Osteoblast (primary cell): ENCODE results near the gene KRT27. TPM values are rescaled to one million over a fixed set of nuclear protein-coding genes. Genes with fewer than 3 reads are reported as not detected.

Experiments used
- DNase-seq: peaks from one replicate; pipeline ENCODE4 v3.0.0; 2011; ENCODE audit warnings: low spot score, mixed read lengths; ENCODE audit not compliant: insufficient read length; ENCODE audit errors: missing footprints
- H2AFZ ChIP-seq: 2 replicates; pipeline ENCODE4 v1.6.0; 2011; ENCODE audit warnings: mild to moderate bottlenecking, low read length
- H3K27ac ChIP-seq: 2 replicates; pipeline ENCODE4 v1.5.1; 2011; ENCODE audit warnings: mild to moderate bottlenecking, low read depth, low read length, moderate library complexity
- H3K27me3 ChIP-seq: 2 replicates; pipeline ENCODE4 v1.6.0; 2012; ENCODE audit warnings: mild to moderate bottlenecking, control low read depth, inconsistent platforms, low read length, moderate library complexity; ENCODE audit not compliant: insufficient read depth
- H3K36me3 ChIP-seq: 2 replicates; pipeline ENCODE4 v1.5.1; 2011; ENCODE audit warnings: mild to moderate bottlenecking, low read length, control low read depth, moderate library complexity; ENCODE audit not compliant: insufficient read depth
- H3K4me1 ChIP-seq: 2 replicates; pipeline ENCODE4 v1.5.1; 2011; ENCODE audit warnings: mild to moderate bottlenecking, low read length, control low read depth, moderate library complexity; ENCODE audit not compliant: insufficient read depth
- H3K4me2 ChIP-seq: 2 replicates; pipeline ENCODE4 v1.6.0; 2011; ENCODE audit warnings: mild to moderate bottlenecking, low read length; ENCODE audit not compliant: insufficient read depth
- H3K4me3 ChIP-seq: fragments of 200-600 bp; sonication (generic); 3 replicates; pipeline ENCODE4 v1.5.1; 2012; ENCODE audit warnings: mild to moderate bottlenecking, low read length, inconsistent platforms; ENCODE audit not compliant: insufficient read depth
- H3K79me2 ChIP-seq: 2 replicates; pipeline ENCODE4 v1.6.0; 2012; ENCODE audit warnings: mild to moderate bottlenecking, low read length, control low read depth, inconsistent platforms; ENCODE audit not compliant: insufficient read depth
- H3K9me3 ChIP-seq: 2 replicates; pipeline ENCODE4 v1.5.1; 2011; ENCODE audit warnings: low read depth, low read length, control low read depth
- H4K20me1 ChIP-seq: 2 replicates; pipeline ENCODE4 v1.6.0; 2012; ENCODE audit warnings: mild to moderate bottlenecking, low read length, control low read depth; ENCODE audit not compliant: insufficient read depth
- CTCF ChIP-seq: IDR thresholded peaks from 2 replicates; pipeline ENCODE4 v1.5.1; 2011; ENCODE audit warnings: mild to moderate bottlenecking, low read depth, low read length, moderate library complexity; ENCODE audit errors: extremely low read depth
- total RNA-seq: library from RNA; depleted of rRNA; stranded (reverse); fragments of >200 nt; gene quantifications from 2 replicates; pipeline ENCODE4 v1.2.3, GENCODE V29; 2012

KRT27 gene, protein sequence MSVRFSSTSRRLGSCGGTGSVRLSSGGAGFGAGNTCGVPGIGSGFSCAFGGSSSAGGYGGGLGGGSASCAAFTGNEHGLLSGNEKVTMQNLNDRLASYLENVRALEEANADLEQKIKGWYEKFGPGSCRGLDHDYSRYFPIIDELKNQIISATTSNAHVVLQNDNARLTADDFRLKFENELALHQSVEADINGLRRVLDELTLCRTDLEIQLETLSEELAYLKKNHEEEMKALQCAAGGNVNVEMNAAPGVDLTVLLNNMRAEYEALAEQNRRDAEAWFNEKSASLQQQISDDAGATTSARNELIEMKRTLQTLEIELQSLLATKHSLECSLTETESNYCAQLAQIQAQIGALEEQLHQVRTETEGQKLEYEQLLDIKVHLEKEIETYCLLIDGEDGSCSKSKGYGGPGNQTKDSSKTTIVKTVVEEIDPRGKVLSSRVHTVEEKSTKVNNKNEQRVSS
- not detected in 2 replicates for total RNA-seq

GRCh38 chr17:40782450-40782849, at the start of gene KRT27:
TSS of gene KRT27 (minus strand) at chr17:40782550. CDS start at chr17:40782493, 57 bp downstream.
- no peak within 1 kb of the TSS for H2AFZ ChIP-seq
- H3K4me3 ChIP-seq = no peak within 1 kb of the TSS
- no peaks in the 10 kb centered on the region for H3K79me2 ChIP-seq
- no peaks in the 10 kb centered on the region for H3K36me3 ChIP-seq
- peaks cover 31% of the 10 kb centered on the region for H3K27me3 ChIP-seq
- TF ChIP-seq CTCF = no peak
- H3K9me3 ChIP-seq = no peaks in the 10 kb centered on the region
- DNase-seq = no peak
- no peaks in the 10 kb centered on the region for H3K4me1 ChIP-seq
- H3K27ac ChIP-seq = no peak within 1 kb of the TSS
- H4K20me1 ChIP-seq = no peaks in the 10 kb centered on the region
- H3K4me2 ChIP-seq = no peak within 1 kb of the TSS

DNA sequence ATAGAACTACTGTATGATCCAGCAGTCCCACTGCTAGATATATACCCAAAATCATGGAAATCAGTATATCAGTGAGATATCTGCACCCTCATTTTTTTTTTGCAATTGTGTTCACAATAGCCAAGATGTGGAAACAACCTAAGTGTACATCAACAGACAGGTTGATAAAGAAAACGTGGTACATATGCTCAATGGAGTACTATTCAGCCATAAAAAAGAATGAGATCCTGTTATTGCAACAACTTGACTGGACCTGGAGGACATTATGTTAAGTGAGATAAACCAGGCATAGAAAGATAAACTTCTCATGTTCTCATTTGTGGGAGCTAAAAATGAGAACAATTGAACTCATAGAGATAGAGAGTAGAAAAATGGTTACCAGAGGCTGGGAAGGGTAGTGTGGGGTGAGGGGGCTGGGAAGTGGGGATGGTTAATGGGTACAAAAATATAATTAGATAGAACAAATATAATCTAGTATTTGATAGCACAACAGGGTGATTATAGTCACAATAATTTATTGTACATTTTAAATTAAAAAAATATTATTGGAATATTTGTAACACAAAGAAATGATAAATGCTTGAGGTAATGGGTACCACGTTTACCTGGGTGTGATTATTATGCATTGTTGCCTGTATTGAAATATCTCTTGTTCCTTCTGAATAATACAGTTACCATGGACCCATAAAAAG, 47.9 kb upstream of the KRT27 start:
- Histone ChIP-seq H2AFZ (no peak overlapping the region), H3K79me2 (peaks cover 15% of the 10 kb centered on the region), H4K20me1 (no peaks in the 10 kb centered on the region), H3K4me3 (no peak overlapping the region), H3K27me3 (no peaks in the 10 kb centered on the region), H3K9me3 (no peaks in the 10 kb centered on the region), H3K36me3 (peaks cover 7% of the 10 kb centered on the region), H3K4me2 (no peak overlapping the region), H3K4me1 (peaks cover 14% of the 10 kb centered on the region), H3K27ac (no peak overlapping the region)
- no peak for DNase-seq
- TF ChIP-seq CTCF = no peak

- H3K4me3 ChIP-seq = no peak overlapping the region
- no peak for DNase-seq
- H3K4me2 ChIP-seq = peak overlapping the region; percentile 47
- H3K27ac ChIP-seq = no peak overlapping the region
- peaks cover 19% of the 10 kb centered on the region for H3K79me2 ChIP-seq
- H4K20me1 ChIP-seq = no peaks in the 10 kb centered on the region
- no peak overlapping the region for H2AFZ ChIP-seq
- H3K36me3 ChIP-seq = no peaks in the 10 kb centered on the region
- no peaks in the 10 kb centered on the region for H3K27me3 ChIP-seq
- TF ChIP-seq CTCF = no peak
- H3K4me1 ChIP-seq = peaks cover 14% of the 10 kb centered on the region
- no peaks in the 10 kb centered on the region for H3K9me3 ChIP-seq
These were observed 46.2 kb upstream of the KRT27 start for GRCh38 chr17:40828454-40829044.
